Neural crest cell (in vitro differentiated cells): Measurements from ENCODE around the gene DES. TPM values are rescaled to one million over a fixed set of nuclear protein-coding genes. Genes with fewer than 3 reads are reported as not detected.

Experiments
- DNase-seq: peaks from one replicate; pipeline ENCODE4 v3.0.0; 2021; ENCODE audit warnings: low read depth, mixed read lengths, low spot score
- H3K27ac Mint-ChIP-seq: one replicate; pipeline ENCODE4 v1.8.0; 2021; ENCODE audit warnings: mild to moderate bottlenecking, mixed read lengths; ENCODE audit not compliant: unreplicated experiment
- H3K27me3 Mint-ChIP-seq: 2 replicates; pipeline ENCODE4 v1.8.0; 2021; ENCODE audit warnings: low read depth, mild to moderate bottlenecking, mixed read lengths
- H3K36me3 Mint-ChIP-seq: 2 replicates; pipeline ENCODE4 v1.8.0; 2021; ENCODE audit warnings: low read depth, mild to moderate bottlenecking, mixed read lengths
- H3K4me1 Mint-ChIP-seq: 2 replicates; pipeline ENCODE4 v1.8.0; 2021; ENCODE audit warnings: mixed read lengths
- H3K4me3 Mint-ChIP-seq: one replicate; pipeline ENCODE4 v1.8.0; 2021; ENCODE audit warnings: mild to moderate bottlenecking, mixed read lengths
- H3K9me3 Mint-ChIP-seq: 2 replicates; pipeline ENCODE4 v1.8.0; 2021; ENCODE audit warnings: mixed read lengths
- total RNA-seq: library from RNA; stranded (reverse); gene quantifications from 2 replicates; pipeline ENCODE4 v1.2.1, GENCODE V29; 2021
- TF ChIP-seq, protein P1 (sequence below): fragments of 200-600 bp; sonication (generic); conservative IDR thresholded peaks from 2 replicates; pipeline ENCODE4 v1.5.0; 2021; ENCODE audit warnings: antibody characterized with exemption, mild to moderate bottlenecking

Gene DES
- total RNA-seq, 1 donor from 2014 or later, result 0.28 TPM

DNA sequence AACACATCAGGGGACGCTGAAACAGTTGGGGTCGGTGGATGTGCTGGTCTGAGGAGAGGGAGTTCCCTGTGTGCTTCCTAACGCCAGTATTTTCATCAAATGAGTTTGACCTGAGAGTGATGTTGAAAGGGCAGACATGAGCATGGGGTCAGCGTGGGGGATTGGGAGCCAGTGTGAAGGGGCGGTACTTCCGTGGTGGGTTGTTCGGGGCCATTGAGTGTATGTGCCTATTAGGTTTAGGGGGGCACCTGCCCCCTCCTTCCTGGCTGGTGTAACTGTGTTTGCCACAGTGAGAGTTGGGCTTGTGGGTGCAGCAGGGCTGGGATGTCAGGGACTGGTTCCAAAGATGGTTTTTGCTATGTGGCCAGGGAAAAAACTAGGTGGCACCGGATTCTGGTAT, 40.8 kb downstream of the DES start:
- TF ChIP-seq, protein P1, sequence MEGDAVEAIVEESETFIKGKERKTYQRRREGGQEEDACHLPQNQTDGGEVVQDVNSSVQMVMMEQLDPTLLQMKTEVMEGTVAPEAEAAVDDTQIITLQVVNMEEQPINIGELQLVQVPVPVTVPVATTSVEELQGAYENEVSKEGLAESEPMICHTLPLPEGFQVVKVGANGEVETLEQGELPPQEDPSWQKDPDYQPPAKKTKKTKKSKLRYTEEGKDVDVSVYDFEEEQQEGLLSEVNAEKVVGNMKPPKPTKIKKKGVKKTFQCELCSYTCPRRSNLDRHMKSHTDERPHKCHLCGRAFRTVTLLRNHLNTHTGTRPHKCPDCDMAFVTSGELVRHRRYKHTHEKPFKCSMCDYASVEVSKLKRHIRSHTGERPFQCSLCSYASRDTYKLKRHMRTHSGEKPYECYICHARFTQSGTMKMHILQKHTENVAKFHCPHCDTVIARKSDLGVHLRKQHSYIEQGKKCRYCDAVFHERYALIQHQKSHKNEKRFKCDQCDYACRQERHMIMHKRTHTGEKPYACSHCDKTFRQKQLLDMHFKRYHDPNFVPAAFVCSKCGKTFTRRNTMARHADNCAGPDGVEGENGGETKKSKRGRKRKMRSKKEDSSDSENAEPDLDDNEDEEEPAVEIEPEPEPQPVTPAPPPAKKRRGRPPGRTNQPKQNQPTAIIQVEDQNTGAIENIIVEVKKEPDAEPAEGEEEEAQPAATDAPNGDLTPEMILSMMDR, result no peak
- H3K4me1 Mint-ChIP-seq, result peaks cover 16% of the 10 kb centered on the region
- H3K27me3 Mint-ChIP-seq, result no peaks in the 10 kb centered on the region
- H3K4me3 Mint-ChIP-seq, result no peak overlapping the region
- no peak for DNase-seq
- no peaks in the 10 kb centered on the region for H3K9me3 Mint-ChIP-seq
- H3K27ac Mint-ChIP-seq, result no peak overlapping the region
- no peaks in the 10 kb centered on the region for H3K36me3 Mint-ChIP-seq

DNA sequence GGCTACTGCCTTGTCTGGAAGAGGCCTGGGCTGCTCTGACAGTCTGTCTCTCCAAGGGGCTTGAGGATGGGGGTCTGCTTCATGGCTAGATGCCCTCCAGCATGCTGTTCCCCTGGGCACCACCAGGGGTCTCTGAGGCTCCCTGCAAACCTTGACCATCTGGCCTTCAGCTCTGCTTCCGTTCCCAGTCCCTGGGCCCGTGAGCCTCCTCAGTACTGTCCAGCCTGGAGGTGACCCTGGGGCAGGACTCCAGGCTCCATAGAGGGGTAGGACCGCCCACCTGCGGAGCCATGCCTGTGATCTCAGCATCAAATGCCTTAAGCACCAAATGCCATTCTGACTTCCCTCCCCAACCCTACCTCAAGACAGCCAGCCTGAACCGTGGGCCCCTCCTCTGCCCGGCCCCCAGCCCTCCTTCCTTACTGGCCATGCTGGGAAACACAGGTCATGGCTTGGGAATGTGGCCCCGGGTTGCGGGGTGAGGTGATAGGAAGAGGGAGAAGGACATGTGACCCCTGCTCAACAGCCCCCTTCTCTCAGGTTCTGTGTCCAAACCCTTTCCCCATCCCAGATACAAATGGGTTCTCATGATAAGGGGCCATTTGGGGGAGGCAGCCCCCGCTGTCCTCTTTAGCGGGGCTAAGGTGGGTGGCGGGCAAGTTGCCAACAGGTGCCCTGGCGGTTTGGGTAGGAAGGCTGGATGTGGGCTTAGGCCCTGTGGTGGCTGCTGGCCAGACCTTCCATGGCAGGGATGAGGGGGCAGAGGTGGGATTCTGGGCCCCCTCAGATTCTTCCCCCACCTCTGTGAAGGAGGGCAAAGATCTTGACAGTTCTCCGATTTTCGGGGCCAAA, 41.5 kb downstream of the DES start:
- no peaks in the 10 kb centered on the region for H3K36me3 Mint-ChIP-seq
- DNase-seq, result peak; percentile 75
- TF ChIP-seq, protein P1, result peak; percentile 80
- H3K4me1 Mint-ChIP-seq, result peaks cover 16% of the 10 kb centered on the region
- peak overlapping the region; percentile 34 for H3K4me3 Mint-ChIP-seq
- H3K27me3 Mint-ChIP-seq, result no peaks in the 10 kb centered on the region
- no peaks in the 10 kb centered on the region for H3K9me3 Mint-ChIP-seq
- no peak overlapping the region for H3K27ac Mint-ChIP-seq

DNA sequence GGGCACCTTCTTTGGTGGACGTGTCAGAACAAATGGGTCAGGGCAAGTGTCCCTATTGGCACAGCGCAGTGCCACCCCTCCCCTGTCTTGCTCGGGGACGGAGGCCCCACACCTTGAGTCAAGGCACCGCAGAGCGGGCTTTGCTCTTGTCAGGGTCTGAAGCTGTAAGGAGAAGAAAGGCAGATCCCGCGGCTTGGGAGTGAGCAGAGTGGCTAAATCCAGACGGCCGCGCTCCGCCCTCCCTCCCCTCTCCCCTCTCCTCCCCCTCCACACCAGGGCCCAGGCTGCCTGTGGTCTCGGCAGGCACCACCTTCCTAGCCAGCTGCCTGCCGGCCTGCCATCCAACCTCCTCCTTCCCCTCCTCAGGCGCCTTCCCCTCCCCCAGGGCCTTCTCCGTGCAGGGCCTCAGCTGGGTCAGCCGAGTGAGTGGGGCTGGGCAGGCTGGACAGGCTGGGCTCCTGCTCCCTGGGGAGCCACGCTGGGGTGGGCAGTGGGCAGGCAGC, 42.3 kb downstream of the DES start:
- no peak overlapping the region for H3K27ac Mint-ChIP-seq
- DNase-seq, result peak; percentile 59
- peaks cover 16% of the 10 kb centered on the region for H3K4me1 Mint-ChIP-seq
- peak overlapping the region; percentile 34 for H3K4me3 Mint-ChIP-seq
- TF ChIP-seq, protein P1, result no peak
- no peaks in the 10 kb centered on the region for H3K27me3 Mint-ChIP-seq
- no peaks in the 10 kb centered on the region for H3K36me3 Mint-ChIP-seq
- no peaks in the 10 kb centered on the region for H3K9me3 Mint-ChIP-seq

DNA sequence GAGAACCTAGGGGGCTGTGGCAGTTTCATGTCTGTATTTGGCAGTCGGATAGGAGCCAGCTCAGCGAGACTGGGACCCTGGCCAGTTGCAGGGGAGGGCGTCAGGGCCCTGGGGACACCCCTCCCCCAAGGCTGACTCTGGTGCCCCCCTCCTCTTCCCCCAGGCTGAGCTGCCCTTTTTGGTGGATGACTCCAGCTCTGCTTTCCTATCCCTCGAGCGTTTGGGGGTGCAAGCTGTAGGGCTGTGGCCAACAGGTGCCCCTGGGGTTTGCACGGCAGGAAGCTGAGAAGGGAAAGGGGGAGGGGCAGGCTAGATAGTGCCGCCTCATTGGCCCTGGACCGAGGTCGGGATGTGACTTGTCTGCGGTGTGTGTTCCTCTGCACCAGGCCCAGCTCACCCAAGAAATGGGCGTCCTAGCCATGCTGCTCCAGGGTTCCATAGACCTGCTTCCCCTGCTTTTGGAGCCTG, 42.9 kb downstream of the DES start:
- Mint-ChIP-seq H3K27ac (no peak overlapping the region), H3K9me3 (no peaks in the 10 kb centered on the region), H3K36me3 (no peaks in the 10 kb centered on the region), H3K4me3 (no peak overlapping the region), H3K27me3 (no peaks in the 10 kb centered on the region), H3K4me1 (peaks cover 16% of the 10 kb centered on the region)
- TF ChIP-seq, protein P1, result no peak
- DNase-seq, result no peak

DNA sequence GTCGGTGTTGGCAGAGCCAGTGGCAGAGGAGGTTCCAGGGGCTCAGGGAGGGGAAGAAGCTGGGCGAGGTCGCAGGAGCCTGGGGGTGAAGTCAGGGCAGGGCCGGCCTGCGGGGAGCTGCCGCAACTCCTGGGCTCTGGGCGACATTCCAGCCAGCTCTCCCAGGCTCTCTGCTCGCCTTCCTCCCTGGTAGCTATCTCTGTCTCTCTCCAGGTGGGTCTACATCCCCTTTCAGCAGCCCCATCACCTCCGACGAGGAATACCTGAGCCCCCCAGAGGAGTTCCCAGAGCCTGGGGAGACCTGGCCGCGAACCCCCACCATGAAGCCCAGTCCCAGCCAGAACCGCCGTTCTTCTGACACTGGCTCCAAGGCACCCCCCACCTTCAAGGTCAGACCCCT, 43.5 kb downstream of the DES start:
- H3K4me1 Mint-ChIP-seq, result peaks cover 16% of the 10 kb centered on the region
- TF ChIP-seq, protein P1, result no peak

More for the DNA sequence above, 43.5 kb downstream of the DES start:
- Mint-ChIP-seq H3K27ac (no peak overlapping the region), H3K4me3 (no peak overlapping the region), H3K36me3 (no peaks in the 10 kb centered on the region), H3K9me3 (no peaks in the 10 kb centered on the region), H3K27me3 (no peaks in the 10 kb centered on the region)
- DNase-seq, result no peak
